GM12875 (cell line): ENCODE measurements around the gene HS3ST6.

Source experiments
- H3K4me3 ChIP-seq: one replicate; pipeline ENCODE4 v1.5.1; 2011; ENCODE audit warnings: low read depth, low read length, control low read depth
- TF ChIP-seq, protein P1 (sequence below): IDR thresholded peaks from 2 replicates; pipeline ENCODE4 v1.5.1; 2011; ENCODE audit warnings: low read depth, mild to moderate bottlenecking, control low read depth, inconsistent platforms, low read length, moderate library complexity, borderline replicate concordance; ENCODE audit not compliant: insufficient read depth

The HS3ST6 gene

DNA sequence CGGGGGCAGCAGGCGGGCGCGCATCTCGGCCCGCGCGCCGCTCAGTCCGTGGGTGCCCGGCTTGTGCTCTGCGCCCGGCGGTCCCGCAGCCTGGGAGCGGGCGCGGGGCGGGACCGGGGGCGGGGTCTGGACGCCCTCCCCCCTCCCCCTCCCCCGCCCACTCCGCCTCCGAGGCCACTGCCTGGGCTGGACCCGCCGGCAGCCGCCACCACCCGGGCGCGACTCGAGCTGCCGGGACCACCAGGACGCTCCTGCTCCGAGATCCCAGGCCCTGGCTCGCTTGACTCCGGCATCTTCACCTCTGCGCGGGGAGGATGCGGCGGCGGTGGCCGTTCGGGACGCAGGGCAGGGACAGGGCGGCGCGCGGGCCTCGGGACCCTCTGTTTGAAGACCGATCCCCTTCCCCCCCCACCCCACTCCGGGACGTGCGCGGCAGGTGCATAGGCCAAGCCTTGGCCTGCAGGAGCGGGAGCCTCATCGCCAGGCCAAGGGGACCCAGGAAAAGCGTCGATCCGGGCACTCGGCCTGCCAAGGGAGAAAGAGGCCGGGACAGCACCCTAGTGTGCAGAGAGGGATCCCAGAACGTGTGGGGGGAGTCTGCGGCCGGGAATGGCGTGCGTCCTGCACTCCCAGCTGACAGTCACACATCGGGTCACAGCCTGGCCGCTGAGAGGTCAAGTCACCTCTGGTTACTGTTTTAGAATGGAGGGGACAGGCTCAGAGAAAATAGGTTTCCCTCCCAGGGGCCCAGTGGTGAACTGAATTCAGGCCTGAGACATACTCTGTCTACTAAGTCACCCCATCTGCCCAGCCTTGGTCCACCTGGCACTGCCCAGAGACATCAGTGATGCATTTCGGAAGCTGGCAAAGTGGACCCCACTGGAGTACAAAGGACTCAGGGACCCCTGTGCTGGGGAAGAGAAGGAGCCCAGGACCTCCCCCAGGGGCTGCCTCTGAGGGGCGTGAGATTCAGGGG lies at the start of gene HS3ST6:
Gene HS3ST6 (minus strand): TSS at position 65 of the 976 bp plus-strand sequence. CDS start 92 bp downstream, outside the sequence.
- H3K4me3 ChIP-seq = no peak within 1 kb of the TSS
- TF ChIP-seq, protein P1, sequence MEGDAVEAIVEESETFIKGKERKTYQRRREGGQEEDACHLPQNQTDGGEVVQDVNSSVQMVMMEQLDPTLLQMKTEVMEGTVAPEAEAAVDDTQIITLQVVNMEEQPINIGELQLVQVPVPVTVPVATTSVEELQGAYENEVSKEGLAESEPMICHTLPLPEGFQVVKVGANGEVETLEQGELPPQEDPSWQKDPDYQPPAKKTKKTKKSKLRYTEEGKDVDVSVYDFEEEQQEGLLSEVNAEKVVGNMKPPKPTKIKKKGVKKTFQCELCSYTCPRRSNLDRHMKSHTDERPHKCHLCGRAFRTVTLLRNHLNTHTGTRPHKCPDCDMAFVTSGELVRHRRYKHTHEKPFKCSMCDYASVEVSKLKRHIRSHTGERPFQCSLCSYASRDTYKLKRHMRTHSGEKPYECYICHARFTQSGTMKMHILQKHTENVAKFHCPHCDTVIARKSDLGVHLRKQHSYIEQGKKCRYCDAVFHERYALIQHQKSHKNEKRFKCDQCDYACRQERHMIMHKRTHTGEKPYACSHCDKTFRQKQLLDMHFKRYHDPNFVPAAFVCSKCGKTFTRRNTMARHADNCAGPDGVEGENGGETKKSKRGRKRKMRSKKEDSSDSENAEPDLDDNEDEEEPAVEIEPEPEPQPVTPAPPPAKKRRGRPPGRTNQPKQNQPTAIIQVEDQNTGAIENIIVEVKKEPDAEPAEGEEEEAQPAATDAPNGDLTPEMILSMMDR = no peak

DNA sequence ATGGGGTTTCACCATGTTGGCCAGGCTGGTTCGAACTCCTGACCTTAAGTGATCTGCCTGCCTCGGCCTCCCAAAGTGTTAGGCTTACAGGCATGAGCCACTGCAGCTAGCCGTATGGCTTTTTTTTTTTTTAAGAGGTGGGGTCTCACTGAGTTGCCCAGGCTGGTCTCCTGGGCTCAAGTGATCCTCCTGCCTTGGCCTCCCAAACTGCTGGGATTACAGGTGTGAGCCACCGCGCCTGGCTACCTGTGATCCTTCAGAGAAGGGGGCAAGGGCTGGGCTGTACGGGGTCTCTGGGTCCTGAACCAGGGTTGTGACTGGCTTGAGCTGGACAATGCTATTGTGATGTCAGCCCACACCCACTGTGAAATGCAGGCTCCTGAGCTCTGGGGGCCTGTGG lies 48.2 kb upstream of the HS3ST6 start, which contains the start of gene RNF151:
Gene RNF151 (plus strand): TSS at position 397 of the 400 bp plus-strand sequence. CDS start 26 bp downstream, outside the sequence.
- TF ChIP-seq, protein P1 = no peak
- H3K4me3 ChIP-seq = peak within 1 kb of the TSS; percentile 95

DNA sequence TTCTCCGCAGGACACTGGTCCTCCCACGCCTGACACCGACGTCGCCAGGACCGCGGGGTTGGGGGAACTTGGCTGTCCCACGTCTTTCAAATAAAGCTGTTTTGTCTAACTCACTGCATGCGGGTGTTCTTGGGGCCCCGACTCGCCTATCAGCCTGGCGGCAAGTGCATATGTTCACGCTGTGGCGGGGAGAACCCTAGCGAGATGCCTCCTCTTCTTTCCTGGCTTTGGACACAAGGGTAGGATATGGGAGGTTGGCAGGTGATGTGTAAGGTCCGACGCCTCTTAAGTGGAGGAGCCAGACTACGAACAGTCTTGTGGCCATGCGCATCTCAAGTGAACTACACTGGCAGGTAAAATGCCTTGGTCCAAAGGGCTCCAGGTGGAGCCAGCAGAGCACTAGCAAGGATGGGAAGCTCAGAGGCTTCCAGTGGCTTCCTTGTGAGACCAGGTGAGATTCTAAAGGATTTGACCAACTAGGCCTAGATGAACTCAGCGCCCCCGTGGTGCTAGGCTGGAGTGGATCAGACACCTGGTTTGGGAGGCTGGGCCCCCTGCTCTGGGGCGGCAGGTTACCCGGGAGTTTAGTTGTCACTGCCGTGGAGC lies 47.3 kb upstream of the HS3ST6 start:
- H3K4me3 ChIP-seq = peak overlapping the region; percentile 95
- TF ChIP-seq, protein P1 = no peak

DNA sequence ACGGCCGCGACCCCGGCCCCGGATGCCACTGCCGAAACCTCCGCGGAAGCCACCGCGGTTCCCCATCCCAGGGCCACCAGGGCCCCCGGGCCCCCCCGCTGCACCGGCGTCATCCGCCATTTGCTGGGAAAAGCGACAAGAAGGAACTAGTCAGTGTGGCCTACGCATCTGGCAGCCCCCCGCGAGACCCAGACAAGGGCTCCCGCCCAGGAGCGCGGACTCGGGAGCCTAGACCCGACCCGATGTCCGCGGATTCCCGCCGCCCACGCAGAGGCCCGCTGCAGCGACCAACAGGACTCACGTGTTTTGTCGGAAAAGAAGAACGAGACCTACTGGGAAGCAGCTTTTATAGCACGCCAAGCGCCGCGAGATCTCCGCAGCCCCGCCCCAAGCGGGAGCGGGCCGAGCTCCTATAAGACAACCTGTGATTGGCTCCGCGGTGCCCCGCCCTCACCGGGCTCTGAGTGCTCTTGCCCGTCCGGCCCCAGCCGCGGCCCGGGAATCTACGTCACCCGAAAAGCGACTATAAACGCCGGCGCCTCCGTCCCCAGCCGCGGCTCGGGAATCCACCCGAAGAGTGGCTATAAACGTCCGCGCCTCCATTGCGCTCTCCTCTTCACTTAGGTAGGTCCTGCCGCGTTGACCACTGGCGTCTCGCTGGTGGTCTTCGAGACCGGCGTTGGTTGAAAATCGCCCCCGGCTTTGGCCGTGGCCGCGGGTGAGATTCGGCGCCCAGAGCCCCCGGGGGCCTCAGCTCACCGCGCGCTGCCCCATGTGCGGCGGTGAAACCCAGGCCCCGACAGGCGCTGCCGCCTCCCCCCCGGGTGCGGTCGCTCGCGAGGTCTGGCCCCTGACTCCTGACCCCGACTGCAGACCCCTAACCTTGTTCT lies 46.5 kb upstream of the HS3ST6 start, which contains the start of gene RPS2:
Gene RPS2 (minus strand): TSS at position 321 of the 890 bp plus-strand sequence. CDS start 201 bp downstream, at position 120.
- peak within 1 kb of the TSS; percentile 95 for H3K4me3 ChIP-seq
- TF ChIP-seq, protein P1 = no peak

DNA sequence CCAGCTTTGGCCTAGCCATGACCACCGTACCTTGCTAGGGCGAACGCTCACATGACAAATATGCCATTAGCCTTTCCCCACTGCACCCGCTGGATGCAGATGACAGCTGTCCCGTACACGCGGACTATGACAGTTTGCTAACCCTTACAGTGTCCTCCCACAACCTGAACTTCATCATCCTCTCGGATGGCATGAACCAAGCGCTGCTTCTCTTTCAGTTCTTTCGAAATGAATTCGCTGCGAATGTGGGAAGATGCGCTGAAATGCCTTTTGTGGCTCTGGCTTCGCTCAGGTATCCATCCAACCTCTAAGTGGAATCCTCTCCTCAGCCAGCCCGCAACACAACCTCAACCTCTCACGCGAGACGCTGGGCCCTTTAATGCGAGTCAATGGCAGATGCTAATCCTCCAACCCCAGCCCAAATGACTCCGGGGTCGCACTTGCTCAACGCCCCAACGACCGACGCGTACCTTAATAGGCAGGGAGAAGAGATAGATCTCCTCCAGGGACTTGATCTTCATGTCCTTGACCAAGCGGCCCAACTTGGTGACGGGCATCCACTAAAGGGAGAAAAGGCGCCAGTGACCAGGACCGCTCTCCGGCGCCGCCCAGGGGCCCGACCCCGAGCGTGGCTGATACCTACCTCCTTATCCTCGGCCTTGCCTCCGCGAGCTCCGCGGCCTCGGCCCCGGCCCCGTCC lies 45.7 kb upstream of the HS3ST6 start:
- peak overlapping the region; percentile 95 for H3K4me3 ChIP-seq
- TF ChIP-seq, protein P1 = 0 out of 2 replicates have a peak, but pooled peaks have one; percentile 19

DNA sequence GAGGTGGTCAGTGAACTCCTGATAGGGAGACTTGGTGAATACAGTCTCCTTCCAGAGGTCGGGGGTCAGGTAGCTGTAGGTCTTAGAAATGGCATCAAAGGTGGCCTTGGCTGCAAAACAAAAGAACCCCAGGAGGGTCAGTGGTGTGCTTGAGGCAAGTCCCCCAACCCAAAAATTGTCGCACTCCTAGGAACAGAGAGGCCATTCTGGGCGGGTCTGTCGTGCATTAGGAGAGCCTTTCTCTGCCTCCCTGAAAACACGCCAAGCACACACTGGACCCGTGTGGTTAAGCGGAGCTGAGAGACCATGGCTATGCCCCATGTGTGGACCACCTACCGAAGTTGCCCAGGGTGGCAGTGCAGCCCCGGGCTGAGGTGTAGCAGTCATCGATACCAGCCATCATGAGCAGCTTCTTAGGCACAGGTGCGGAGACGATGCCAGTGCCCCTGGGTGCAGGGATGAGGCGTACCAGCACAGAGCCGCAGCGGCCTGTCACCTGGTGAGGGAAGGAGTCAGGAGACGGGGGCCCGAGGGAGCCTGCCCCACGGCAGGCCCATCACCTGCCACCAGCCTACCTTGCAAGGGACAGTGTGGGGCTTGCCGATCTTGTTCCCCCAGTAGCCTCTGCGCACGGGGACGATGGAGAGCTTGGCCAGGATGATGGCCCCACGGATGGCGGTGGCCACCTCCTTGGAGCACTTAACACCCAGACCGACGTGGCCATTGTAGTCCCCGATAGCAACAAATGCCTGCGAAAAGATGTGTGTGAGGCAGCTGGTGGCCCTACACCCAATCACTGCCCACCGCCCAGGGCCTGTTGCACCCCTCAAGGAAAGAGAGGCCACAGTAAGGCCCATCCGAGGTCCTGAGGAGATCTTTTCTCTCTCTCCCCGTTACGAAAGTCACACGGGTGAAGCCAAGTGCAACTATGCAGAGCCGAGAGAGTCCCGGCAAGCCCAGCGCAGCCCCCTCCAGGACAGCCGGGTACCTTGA lies 44.2 kb upstream of the HS3ST6 start:
- peak overlapping the region; percentile 95 for H3K4me3 ChIP-seq
